ENCODE measurements around the gene TRIM44.
"Not testable (repeated sequence)": the region's sequence is repeated elsewhere in the genome, so short reads cannot be mapped to it uniquely, and the experiment has no call there.

The TRIM44 gene

DNA sequence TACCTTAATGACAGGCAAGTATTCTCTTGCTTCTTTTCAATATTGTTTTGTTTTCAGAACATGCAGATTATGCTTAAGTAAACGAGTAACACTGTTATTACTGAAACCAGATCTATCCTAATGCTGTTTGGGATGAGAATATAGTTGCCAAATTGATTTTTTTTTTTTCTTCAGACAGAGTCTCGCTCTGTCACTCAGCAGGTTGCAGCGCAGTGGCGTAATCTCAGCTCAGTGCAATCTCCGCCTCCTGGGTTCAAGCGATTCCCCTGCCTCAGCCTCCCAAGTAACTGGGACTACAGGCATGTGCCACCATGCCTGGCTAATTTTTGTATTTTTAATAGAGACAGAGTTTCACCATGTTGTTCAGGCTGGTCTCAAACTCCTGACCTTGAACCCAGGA is 91.0 kb downstream of the TRIM44 start:
- DNase-seq (ENCODE audit: low read depth), result not testable (repeated sequence)

DNA sequence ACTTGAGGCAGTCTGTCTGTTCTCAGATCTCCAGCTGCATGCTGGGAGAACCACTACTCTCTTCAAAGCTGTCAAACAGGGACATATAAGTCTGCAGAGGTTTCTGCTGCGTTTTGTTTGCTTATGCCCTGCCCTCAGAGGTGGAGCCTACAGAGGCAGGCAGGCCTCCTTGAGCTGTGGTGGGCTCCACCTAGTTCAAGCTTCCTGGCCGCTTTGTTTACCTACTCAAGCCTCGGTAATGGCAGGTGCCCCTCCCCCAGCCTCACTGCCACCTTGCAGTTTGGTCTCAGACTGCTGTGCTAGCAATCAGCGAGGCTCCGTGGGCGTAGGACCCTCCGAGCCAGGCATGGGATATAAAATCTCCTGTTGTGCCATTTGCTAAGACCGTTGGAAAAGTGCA is 97.4 kb downstream of the TRIM44 start:
- DNase-seq (ENCODE audit: low read depth), result not testable (repeated sequence)

DNA sequence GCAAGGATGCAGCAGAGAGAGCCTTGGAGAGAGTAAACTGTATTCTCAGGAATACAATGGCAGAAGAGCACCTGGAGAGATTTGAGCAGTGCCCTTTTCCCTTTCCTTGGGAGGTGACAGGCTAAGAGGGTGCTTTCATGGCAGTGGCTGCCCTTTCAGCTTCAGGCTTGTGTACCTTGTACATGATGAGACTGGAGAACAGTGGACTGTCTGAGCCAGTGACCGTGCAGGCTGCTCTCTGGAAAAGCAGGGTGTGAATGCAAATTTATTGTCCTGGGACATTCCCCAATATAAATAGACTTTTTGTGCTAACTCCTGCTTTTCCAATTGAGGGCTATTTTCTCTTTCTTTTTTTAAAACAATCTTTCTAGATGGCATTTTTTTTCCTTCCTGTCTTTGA is 99.3 kb downstream of the TRIM44 start:
- DNase-seq (ENCODE audit: low read depth), result no peak

DNA sequence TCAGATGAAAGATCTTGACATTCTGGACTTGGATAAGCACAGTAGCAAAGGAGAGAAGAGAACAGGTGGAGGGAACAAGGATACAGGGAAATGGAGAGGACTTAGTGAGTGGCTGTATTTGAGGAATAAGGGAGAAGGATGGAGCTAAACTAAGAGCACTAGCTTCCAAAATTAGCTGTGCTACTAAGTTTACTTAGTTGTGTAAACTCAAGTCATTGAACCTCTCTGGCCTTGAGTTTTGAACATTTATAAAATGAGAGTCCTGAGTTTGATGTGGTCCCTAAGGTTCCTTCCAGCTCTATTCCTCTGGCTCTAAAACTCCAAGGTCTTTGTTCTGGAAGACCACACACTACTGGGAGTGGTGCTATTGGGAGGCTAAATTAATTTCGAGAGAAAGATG is 100.7 kb downstream of the TRIM44 start:
- no peak for DNase-seq (ENCODE audit: low read depth)

DNA sequence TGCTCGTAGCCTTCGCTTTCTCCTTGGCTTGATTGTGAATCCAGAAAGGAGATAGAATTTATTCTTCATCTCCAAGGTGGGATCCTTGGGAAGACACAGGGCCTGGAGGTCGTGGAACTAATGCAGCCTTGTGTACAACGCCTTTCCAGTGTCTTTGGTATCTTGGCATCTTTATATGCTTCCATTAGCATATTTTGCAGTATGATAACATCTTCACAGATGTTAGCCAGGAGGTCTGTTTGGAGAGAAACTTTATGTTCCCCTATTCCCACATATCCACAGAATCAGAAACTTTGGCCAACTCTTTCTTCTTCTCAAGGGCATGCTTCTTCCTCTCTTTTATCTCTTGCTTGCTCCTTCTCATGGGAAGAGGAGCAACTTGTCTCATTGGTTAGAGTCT is 101.2 kb downstream of the TRIM44 start:
- no peak for DNase-seq (ENCODE audit: low read depth)

DNA sequence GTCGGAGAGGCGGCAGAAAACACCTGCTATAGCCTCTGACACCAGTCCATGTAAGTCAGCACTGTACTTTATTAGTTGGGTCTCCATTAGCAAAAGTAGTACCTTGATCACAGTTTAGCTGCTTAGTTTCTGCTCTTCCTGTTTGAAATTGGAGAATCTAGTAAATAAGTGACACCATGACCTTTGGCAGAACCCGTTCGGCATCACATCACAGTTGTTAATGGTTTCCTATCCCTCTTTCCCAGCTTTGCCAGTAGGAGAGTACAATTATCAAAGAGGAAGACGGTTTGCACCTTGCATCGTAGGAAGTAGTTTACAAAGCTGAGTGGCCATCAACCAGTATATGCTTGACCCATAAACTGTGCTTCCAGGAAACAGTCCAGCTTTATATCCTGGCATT is 101.8 kb downstream of the TRIM44 start:
- no peak for DNase-seq (ENCODE audit: low read depth)

DNA sequence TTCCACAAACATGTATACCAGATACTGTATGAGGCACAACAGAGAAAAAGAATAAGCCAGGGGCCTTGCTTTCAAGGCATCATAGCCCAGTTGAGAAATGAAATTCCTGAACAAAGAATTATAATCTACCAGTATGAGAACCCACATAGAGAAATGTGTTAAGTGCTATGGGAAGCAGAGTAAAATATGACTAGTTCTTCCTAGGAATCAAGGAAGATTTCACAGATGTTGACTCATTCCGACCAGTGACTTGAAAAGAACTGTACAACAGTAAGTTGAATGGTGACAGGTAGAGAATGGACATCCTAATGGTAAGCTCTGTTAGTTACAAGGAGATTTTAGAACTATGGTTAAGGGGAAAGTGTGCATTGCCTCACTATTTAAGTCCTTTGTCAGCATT is 102.6 kb downstream of the TRIM44 start:
- DNase-seq (ENCODE audit: low read depth), result no peak

DNA sequence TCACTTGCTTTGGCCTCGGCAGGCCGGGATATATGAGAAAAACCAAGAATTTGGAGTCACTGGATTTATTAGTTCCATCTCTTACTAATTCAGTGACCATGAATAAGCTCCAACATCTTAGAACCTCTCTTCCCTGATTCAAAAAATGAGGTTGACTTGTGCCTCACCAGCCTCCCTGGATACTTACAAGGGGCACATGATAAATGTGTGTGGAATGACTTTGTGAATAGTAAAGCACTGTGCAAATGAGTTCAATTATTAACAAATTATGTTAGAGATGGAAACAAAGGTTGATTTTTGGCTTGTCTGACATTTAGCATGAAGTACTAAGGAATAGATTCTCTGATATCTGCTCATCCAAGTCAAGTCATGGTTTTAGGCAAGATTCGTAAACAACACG is 104.1 kb downstream of the TRIM44 start:
- DNase-seq (ENCODE audit: low read depth), result no peak

DNA sequence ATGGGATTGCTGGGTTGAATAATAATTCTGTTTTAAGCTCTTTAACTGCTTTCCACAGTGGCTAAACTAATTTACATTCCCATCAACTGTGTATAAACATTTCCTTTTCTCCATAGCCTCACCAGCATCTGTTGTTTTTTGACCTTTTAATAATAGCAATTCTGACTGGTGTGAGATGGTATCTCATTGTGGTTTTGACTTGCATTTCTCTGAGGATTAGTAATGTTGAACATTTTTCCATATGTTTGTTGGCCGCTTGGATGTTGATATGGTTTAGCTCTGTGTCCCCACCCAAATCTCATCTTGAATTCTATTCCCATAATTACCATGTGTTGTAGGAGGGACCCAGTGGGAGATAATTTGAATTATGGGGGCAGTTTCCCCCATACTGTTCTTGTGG is 107.8 kb downstream of the TRIM44 start:
- not testable (repeated sequence) for DNase-seq (ENCODE audit: low read depth)

DNA sequence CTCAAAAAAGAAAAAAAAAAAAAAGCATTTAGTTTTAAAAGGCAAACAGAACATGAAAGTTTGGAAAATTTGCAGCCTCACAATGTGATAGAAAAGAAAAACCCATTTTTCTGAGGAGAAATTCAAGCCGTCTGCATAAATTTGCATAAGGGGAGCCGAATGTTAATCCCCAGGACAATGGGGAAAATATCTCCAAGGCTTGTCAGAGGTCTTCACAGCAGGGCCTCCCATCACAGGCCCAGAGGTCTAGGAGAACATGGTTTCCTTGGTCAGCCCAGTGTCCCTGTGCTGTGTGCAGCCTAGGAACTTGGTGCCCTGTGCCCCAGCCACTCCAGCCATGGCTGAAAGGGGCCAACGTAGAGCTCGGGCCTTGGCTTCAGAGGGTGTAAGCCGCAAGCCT is 109.1 kb downstream of the TRIM44 start:
- no peak for DNase-seq (ENCODE audit: low read depth)

DNA sequence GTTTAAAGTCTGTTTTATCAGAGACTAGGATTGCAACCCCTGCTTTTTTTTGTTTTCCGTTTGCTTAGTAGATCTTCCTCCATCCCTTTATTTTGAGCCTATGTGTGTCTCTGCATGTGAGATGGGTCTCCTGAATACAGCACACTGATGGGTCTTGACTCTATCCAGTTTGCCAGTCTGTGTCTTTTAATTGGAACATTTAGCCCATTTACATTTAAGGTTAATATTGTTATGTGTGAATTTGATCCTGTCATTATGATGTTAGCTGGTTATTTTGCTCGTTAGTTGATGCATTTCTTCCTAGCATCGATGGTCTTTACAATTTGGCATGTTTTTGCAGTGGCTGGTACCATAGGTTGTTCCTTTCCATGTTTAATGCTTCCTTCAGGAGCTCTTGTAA is 114.7 kb downstream of the TRIM44 start:
- not testable (repeated sequence) for DNase-seq (ENCODE audit: low read depth)

DNA sequence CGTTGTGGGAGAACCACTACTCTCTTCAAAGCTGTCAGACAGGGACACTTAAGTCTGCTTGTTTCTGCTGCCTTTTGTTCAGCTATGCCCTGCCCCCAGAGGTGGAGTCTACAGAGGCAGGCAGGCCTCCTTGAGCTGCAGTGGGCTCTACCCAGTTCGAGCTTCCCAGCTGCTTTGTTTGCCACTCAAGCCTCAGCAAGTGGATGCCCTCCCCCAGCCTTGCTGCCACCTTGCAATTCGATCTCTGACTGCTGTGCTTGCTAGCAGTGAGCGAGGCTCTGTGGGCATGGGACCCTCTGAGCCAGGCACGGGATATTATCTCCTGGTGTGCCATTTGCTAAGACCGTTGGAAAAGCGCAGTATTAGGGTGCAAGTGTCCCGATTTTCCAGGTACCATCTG is 116.4 kb downstream of the TRIM44 start:
- DNase-seq (ENCODE audit: low read depth), result not testable (repeated sequence)

DNA sequence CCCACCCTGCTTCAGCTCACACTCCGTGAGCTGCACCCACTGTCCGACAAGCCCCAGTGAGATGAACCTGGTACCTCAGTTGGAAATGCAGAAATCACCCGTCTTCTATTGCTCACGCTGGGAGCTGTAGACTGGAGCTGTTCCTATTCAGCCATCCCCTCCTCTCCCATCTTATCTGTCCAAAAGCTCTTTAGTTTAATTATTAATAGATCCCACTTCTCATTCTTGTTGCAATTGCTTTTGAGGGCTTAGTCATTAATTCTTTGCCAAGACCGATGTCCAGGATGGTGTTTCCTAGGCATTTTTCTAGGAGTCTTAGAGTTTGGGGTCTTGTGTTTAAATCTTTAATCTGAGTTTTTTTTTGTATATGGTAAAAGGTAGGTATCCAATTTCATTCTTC is 116.8 kb downstream of the TRIM44 start:
- DNase-seq (ENCODE audit: low read depth), result no peak

DNA sequence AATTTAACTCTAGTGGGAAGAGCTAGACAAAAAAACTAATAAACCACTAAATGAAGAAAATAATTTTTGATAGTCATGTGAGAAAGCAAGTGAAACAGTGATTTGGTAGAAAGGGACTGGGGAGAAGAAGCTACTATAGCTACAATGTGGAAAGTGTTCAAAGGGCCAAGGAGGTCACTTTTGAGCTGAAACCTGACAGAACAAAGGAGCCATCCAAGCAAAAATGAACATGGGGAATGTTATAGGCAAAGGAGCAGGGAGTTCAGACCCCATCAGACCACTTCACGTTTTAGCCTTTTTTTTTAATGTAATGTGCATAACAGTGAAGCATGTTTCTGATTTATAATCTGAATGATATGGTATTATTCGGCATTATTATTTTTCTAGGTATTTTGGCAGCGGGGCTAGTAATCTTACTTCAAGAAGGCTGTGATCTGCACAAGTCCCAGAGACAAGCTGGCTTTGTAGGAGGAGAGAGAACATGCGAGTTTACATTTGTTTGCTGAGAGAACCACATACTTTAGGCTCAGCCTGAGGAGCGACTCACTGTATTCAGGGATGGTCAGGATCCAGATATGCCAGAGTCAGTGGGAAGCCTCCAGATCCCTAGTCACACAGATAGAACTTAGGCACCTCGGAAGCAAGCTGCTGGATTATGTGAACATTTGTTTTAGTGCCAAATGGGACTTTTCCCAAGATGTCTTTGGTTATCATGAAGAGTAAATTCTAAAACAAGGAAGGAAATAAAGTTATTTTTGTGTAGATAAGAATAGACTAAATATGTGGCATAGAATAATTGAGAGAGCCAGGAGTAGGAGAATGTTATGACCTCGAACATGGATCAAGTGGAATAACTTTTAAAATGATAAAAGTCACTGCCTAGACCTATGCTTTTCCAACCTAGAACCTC is 118.6 kb downstream of the TRIM44 start:
- no peak for DNase-seq (ENCODE audit: low read depth)

DNA sequence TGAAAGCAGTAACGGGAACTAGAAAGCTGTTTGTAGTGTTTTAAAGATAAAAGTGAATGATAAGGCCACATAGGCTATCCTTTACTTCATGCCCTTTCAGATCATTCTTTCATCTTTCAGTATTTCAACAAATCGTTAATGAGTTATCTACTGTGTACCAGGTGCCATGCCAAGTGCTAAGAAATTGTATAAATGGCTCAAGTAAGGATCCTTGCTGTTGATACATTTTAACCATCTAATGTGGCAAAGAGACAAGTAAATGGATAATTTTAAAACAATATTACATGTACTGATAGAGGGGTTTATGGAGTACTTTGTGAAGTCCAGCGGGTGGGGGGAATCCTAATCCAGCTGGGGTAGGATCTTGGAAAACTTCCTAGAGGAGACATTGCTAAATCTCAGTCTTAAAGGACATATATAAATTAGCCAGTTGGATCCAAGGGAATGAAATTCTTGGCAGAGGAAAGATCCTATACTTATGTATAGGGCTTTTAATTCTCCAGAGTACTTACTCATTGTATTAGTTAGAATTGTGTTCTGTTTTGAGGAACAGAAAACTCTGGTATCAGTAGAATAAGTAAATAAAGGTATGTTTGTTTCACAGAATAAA is 119.4 kb downstream of the TRIM44 start:
- no peak for DNase-seq (ENCODE audit: low read depth)

DNA sequence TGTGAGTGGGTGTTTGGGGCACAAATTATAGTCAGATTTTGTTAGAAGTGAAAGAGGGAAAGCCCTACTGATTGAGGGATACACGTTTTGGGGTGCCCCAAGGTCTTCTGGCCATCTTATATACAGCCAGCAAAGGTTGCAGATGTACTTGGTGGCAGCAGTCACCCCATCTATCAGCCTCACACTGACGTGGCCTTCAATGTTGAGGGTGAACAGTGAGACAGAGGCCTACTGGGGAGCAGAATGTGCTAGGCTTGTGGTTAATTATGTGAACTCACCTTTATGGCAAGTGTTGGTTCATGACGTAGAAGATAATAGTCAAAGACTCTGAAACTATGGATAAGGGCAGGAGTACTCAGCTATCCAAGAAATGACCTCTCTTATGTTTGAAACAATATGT is 121.2 kb downstream of the TRIM44 start:
- no peak for DNase-seq (ENCODE audit: low read depth)

DNA sequence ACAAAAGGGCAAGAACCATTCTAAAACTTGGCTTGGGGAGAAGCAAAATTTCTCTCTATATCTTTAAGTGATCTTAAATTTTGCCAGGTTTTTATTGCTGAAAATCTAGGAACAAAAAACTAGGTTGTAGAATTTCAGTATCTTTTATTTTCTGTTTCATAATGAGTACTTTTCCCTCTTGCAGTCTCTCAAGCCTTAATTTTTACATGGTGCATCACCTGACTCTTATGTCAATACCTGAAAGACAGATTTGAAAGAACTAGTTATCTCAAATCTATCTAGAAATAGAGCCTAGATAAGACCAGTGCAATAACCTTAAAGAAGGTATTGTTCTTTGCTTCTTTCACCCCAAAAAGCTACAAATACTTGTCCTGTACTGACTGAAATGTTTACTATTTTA is 122.1 kb downstream of the TRIM44 start:
- no peak for DNase-seq (ENCODE audit: low read depth)

DNA sequence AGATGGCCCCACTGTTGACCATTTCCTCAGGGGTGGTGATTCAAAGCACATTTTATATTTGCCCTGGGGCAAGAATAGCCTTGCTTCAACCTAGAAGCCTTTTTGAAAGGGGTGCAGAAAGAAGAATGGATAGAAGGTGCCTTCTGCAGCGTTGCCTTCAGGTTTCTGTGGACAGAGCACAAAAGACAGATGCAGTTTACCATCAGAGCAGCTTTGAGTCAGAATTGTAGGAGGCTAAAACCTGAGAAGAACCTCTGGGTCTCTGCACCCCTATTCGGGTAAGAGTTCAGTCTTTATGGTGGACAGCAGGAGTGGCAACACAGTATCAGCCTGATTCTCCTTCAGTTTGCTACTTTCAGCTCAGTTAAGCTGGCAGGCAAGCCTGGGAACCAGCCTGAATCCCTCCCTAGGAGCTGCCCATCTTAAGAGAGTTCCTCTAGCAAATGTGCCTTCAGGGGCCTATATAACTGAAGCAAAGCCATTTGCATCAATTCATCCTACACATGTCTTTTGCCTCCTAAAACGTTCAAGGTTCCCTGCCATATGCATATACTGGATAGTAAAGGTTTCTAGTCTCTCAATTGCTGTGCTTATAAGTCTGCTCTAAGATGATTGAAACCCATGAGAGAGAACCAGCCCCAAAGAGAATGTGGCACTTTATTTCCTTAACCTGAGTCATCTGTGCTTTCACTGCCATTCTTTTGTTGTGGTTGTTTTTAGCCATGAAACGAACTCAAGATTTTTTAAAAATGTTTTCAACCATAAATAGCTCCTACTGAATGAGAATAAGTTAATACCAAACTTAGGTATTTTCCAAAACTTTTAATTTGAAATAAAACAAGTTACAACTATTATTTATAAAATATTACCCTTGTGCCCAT is 123.0 kb downstream of the TRIM44 start:
- no peak for DNase-seq (ENCODE audit: low read depth)

DNA sequence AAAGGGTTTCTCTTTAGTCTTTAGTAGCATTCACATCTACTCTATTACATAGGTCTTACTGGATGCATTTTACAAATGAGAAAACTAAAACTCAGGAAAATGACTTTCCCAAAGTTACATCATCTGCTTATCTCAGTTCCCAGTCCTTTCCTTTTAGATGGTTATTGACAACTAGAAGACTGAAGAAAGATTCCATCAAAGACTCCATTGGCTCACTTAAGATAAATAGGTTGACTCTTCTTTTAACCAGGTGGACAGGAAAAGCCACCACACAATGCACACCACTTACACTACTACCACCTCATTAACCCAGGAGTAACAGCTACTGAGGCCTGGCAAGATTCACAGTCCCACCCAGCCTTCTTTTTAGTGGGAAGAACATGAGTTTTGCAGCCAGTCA is 123.6 kb downstream of the TRIM44 start:
- no peak for DNase-seq (ENCODE audit: low read depth)

DNA sequence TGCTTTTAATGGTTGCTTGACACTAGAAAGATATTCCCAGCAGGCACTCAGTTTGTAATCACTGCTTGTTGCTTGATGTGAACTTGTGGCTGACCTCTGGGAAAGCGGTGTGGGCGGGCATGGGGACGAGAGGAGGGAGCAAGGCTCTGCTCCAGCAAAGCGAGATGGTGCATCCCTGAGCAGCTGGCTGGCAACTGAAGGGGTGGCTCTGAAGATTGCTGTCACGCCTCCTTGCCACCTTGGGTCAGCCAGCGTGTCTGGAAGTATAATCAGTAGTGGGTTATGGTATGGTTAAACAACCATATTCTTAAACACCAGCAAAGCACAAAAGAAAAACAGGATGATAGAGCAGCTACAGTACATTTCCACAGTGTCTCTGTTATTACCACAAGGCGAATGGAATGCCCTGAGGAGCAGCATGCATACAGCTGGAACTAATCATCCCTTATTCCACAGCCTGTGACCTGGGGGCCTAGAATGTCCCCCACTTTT is 124.5 kb downstream of the TRIM44 start:
- no peak for DNase-seq (ENCODE audit: low read depth)

DNA sequence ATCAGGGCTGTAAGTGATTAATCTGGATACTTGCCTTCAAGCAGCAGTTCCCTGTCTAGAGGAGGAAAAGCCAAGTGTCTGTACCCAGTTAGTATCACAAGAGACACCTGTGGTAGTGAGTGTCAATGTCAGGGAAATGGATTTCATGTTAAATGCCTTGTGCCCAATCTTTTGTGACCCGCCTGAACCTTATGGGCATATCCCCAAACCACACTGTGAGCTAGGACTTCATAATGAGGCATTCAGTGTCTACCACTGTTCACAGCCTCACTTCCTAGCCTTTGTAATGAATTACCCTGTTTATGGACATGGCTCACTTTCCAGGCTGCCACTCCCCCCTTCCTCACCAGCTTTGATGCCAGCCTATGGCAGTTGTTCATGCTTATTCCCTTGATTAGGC is 125.1 kb downstream of the TRIM44 start:
- no peak for DNase-seq (ENCODE audit: low read depth)

Data from stimulated activated CD8-positive, alpha-beta memory T cell treated with anti-CD3 and anti-CD28 coated beads, Interleukin-12 subunit alpha, Interleukin-12 subunit beta, amount 100 ng/mL, for 4 hours (primary cell).